IMR-90 (cell line): ENCODE measurements around the gene CEP41. TPM values are rescaled to one million over a fixed set of nuclear protein-coding genes. Genes with fewer than 3 reads are reported as not detected.

Source experiments
- ATAC-seq: fragments of 200-7000 bp; cut with Tn5 transposase; 2 replicates; pipeline ENCODE4 v1.9.1; 2020; ENCODE audit warnings: low read depth, mild to moderate bottlenecking, moderate library complexity
- BruUV-seq: library from RNA; stranded (reverse); fragments of 400-500 nt; replicated peaks from 2 replicates; lab custom pipeline; 2021; lab: Mats Ljungman, UMichigan
- CTCF ChIA-PET: fragments of 300-600 bp; formaldehyde crosslinking; extraction: SDS; loops from one replicate; lab custom pipeline; 2021; ENCODE audit warnings: antibody characterized with exemption; lab: Yijun Ruan, JAX
- POLR2A ChIA-PET: fragments of 300-600 bp; sonication (Branson Sonifier 250); formaldehyde crosslinking; loops from one replicate; lab custom pipeline; 2022; ENCODE audit warnings: antibody characterized with exemption; ENCODE audit not compliant: unreplicated experiment; lab: Charles Lee
- DNase-seq: peaks from one replicate; pipeline ENCODE4 v3.0.0; 2013
- H2AFZ ChIP-seq: replicated peaks from 2 replicates; pipeline ENCODE3; 2013; ENCODE audit warnings: low read length, mild to moderate bottlenecking; ENCODE audit not compliant: poor library complexity
- H2AK5ac ChIP-seq: 2 replicates; pipeline ENCODE4 v1.6.1; 2013; ENCODE audit warnings: low read depth, low read length, inconsistent platforms
- H2AK9ac ChIP-seq: replicated peaks from 2 replicates; pipeline ENCODE3; 2013; ENCODE audit warnings: mild to moderate bottlenecking, low read depth, low read length, moderate library complexity; ENCODE audit not compliant: poor library complexity
- H2BK120ac ChIP-seq: 2 replicates; pipeline ENCODE4 v1.6.1; 2013; ENCODE audit warnings: low read depth, low read length, inconsistent platforms
- H2BK15ac ChIP-seq: 3 replicates; pipeline ENCODE4 v1.6.1; 2013; ENCODE audit warnings: low read depth, low read length, inconsistent platforms
- H2BK20ac ChIP-seq: 2 replicates; pipeline ENCODE4 v1.6.1; 2013; ENCODE audit warnings: low read depth, mild to moderate bottlenecking, inconsistent platforms, low read length, moderate library complexity
- H2BK5ac ChIP-seq: 2 replicates; pipeline ENCODE4 v1.6.1; 2013; ENCODE audit warnings: mild to moderate bottlenecking, low read depth, low read length, inconsistent platforms; ENCODE audit not compliant: poor library complexity, severe bottlenecking
- H3K14ac ChIP-seq: replicated peaks from 2 replicates; pipeline ENCODE4 v1.6.1; 2013; ENCODE audit warnings: low read depth, low read length, inconsistent platforms
- H3K18ac ChIP-seq: 2 replicates; pipeline ENCODE4 v1.6.1; 2013; ENCODE audit warnings: low read depth, low read length, control low read depth
- H3K23ac ChIP-seq: 2 replicates; pipeline ENCODE4 v1.6.1; 2013; ENCODE audit warnings: low read depth, low read length, inconsistent platforms
- H3K27ac ChIP-seq: 2 replicates; pipeline ENCODE4 v1.5.1; 2013; ENCODE audit warnings: mild to moderate bottlenecking, control low read depth, low read length; ENCODE audit not compliant: insufficient read depth
- H3K27me3 ChIP-seq: 2 replicates; pipeline ENCODE4 v1.6.1; 2013; ENCODE audit warnings: low read length; ENCODE audit not compliant: control insufficient read depth, insufficient read depth
- H3K36me3 ChIP-seq: 2 replicates; pipeline ENCODE4 v1.6.1; 2013; ENCODE audit warnings: low read length, mixed read lengths; ENCODE audit not compliant: control insufficient read depth, insufficient read depth
- H3K4ac ChIP-seq: 2 replicates; pipeline ENCODE4 v1.6.1; 2013; ENCODE audit warnings: low read depth, low read length, inconsistent platforms
- H3K4me1 ChIP-seq: 2 replicates; pipeline ENCODE4 v1.6.1; 2013; ENCODE audit warnings: low read length, mixed read lengths; ENCODE audit not compliant: control insufficient read depth, insufficient read depth
- H3K4me2 ChIP-seq: 2 replicates; pipeline ENCODE4 v1.6.1; 2013; ENCODE audit warnings: low read depth, mild to moderate bottlenecking, control low read depth, low read length, moderate library complexity
- H3K4me3 ChIP-seq: 2 replicates; pipeline ENCODE4 v1.5.1; 2013; ENCODE audit warnings: low read depth, mild to moderate bottlenecking, control low read depth, low read length, moderate library complexity; ENCODE audit not compliant: insufficient read depth
- H3K56ac ChIP-seq: 2 replicates; pipeline ENCODE4 v1.6.1; 2013; ENCODE audit warnings: low read length, inconsistent platforms; ENCODE audit not compliant: insufficient read depth; ENCODE audit errors: extremely low read depth
- H3K79me1 ChIP-seq, 2 experiments: 2 replicates each; pipeline ENCODE4 v1.6.1; 2013; ENCODE audit warnings: low read length in 2 of 2, inconsistent platforms in 1 of 2, low read depth in 1 of 2
- H3K9ac ChIP-seq: 2 replicates; pipeline ENCODE4 v1.6.1; 2013; ENCODE audit warnings: low read depth, low read length, control low read depth
- H3K9me1 ChIP-seq: 2 replicates; pipeline ENCODE4 v1.6.1; 2013; ENCODE audit warnings: low read length, inconsistent platforms; ENCODE audit not compliant: insufficient read depth
- H3K9me3 ChIP-seq: 2 replicates; pipeline ENCODE4 v1.6.1; 2013; ENCODE audit warnings: low read length; ENCODE audit not compliant: control insufficient read depth, insufficient read depth
- H4K20me1 ChIP-seq: 2 replicates; pipeline ENCODE4 v1.6.1; 2013; ENCODE audit warnings: low read length, inconsistent platforms; ENCODE audit not compliant: insufficient read depth
- H4K5ac ChIP-seq: 2 replicates; pipeline ENCODE4 v1.6.1; 2013; ENCODE audit warnings: mild to moderate bottlenecking, low read depth, low read length, control low read depth
- H4K8ac ChIP-seq, 2 experiments: 2 replicates each; pipeline ENCODE4 v1.6.1; 2013; ENCODE audit warnings: low read depth in 2 of 2, low read length in 2 of 2, control low read depth in 1 of 2, inconsistent platforms in 1 of 2
- H4K91ac ChIP-seq: 2 replicates; pipeline ENCODE4 v1.6.1; 2013; ENCODE audit warnings: low read depth, low read length, inconsistent platforms; ENCODE audit not compliant: insufficient read depth
- CTCF ChIP-seq: conservative IDR thresholded peaks from 2 replicates; pipeline ENCODE4 v1.5.1; 2012; ENCODE audit warnings: mild to moderate bottlenecking, low read depth, low read length, improper control_type of control experiment
- FOS ChIP-seq: fragments of 150-350 bp; IDR thresholded peaks from 2 replicates; pipeline ENCODE4 v1.6.1; 2016; ENCODE audit warnings: low read depth, low read length
- MAFK ChIP-seq: IDR thresholded peaks from 2 replicates; pipeline ENCODE4 v1.6.1; 2012; ENCODE audit warnings: low read depth, low read length, improper control_type of control experiment
- MAZ ChIP-seq: IDR thresholded peaks from 2 replicates; pipeline ENCODE4 v1.6.1; 2012; ENCODE audit warnings: low read depth, mild to moderate bottlenecking, low read length, improper control_type of control experiment, moderate library complexity, borderline replicate concordance
- MXI1 ChIP-seq: IDR thresholded peaks from 2 replicates; pipeline ENCODE4 v1.6.1; 2012; ENCODE audit warnings: low read depth, mild to moderate bottlenecking, low read length, moderate library complexity, borderline replicate concordance
- POLR2A ChIP-seq: IDR thresholded peaks from 2 replicates; pipeline ENCODE4 v1.6.1; 2012; ENCODE audit warnings: mild to moderate bottlenecking, low read depth, low read length
- RAD21 ChIP-seq: IDR thresholded peaks from 2 replicates; pipeline ENCODE4 v1.6.1; 2012; ENCODE audit warnings: low read length, improper control_type of control experiment
- RCOR1 ChIP-seq: IDR thresholded peaks from 2 replicates; pipeline ENCODE4 v1.6.1; 2012; ENCODE audit warnings: mild to moderate bottlenecking, low read length, improper control_type of control experiment; ENCODE audit not compliant: insufficient replicate concordance
- RFX5 ChIP-seq: IDR thresholded peaks from 2 replicates; pipeline ENCODE4 v1.8.0; 2012; ENCODE audit warnings: low read depth, mild to moderate bottlenecking, low read length, moderate library complexity
- WGBS, 2 experiments: methylation state at CpG; one replicate each; pipeline versions ENCODE4 v1.1.5 to v1.1.7; 2013; ENCODE audit warnings: missing lambda C conversion rate in 2 of 2; ENCODE audit not compliant: insufficient read length in 1 of 2; ENCODE audit errors: extremely low coverage in 2 of 2; 5-methylcytosine and 5-hydroxymethylcytosine counted together
- dilution Hi-C: fragments of 300-500 bp; cut with HindIII; formaldehyde crosslinking; loops from one replicate; pipeline ENCODE4 v1.14.3; 2018; ENCODE audit warnings: low sequenced_read_pairs; ENCODE audit not compliant: unreplicated experiment
- in situ Hi-C: fragments of 300-500 bp; cut with MboI; formaldehyde crosslinking; loops from 3 replicates; pipeline ENCODE4 v1.14.3; 2019; ENCODE audit warnings: low sequenced_read_pairs, inconsistent platforms, mixed read lengths
- intact Hi-C: fragments of 100-400 bp; cut with micrococcal nuclease; formaldehyde crosslinking; loops from 2 replicates; pipeline ENCODE4 v1.10.0; 2022
- polyA plus RNA-seq, 3 experiments: library from polyadenylated mRNA; depleted of rRNA; stranded (reverse); fragments of >200 nt; gene quantifications; 2 replicates each; pipeline ENCODE4 v1.2.3, GENCODE V29; 2012; ENCODE audit warnings: low replicate concordance in 1 of 3
- total RNA-seq: library from RNA; depleted of rRNA; stranded (reverse); fragments of >200 nt; gene quantifications from 2 replicates; pipeline ENCODE4 v1.2.3, GENCODE V29; 2012

CEP41 gene
- total and polyA plus RNA-seq, 2 of the 4 experiments (the other 2 are of a cell fraction), result 12.2 to 21.9 TPM

- TF ChIP-seq RAD21 (no peak), FOS (no peak)
Measured at GRCh38 chr7:130350945-130351790, 89.6 kb downstream of the CEP41 start (continued).

- CTCF ChIA-PET, result no interaction called here
Measured at GRCh38 chr7:130349911-130350782, 90.7 kb downstream of the CEP41 start.

More at GRCh38 chr7:130349911-130350782, 90.7 kb downstream of the CEP41 start:
- H2AK9ac ChIP-seq, result peak overlapping the region; percentile 15
- POLR2A ChIA-PET, result no interaction called here
- DNase-seq (peak; percentile 28), ATAC-seq (no peak)
- 59% methylated on average over 4 of the region's 16 CpGs; no CpG with 5 or more reads in 1 of the 2 experiments for WGBS, 2 experiments
- H3K9me1 ChIP-seq, result peaks cover 13% of the 10 kb centered on the region
- peak overlapping the region; percentile 16; the same call in 1 of the 2 replicates for H3K23ac ChIP-seq
- H3K4me1 ChIP-seq, result peaks cover 17% of the 10 kb centered on the region
- no peak overlapping the region for H3K4me3 ChIP-seq
- H4K20me1 ChIP-seq, result no peaks in the 10 kb centered on the region
- no peak overlapping the region for H3K9ac ChIP-seq
- H3K79me1 ChIP-seq, result peaks cover 0 to 2% of the 10 kb centered on the region in 2 experiments; a peak in 1 of 4 replicates
- no peak overlapping the region for H3K27ac ChIP-seq
- peak overlapping the region; percentile 6 to 35; a peak in 2 of 4 replicates for H4K8ac ChIP-seq
- H2BK120ac ChIP-seq, result peak overlapping the region; percentile 63
- in situ Hi-C loops (no loop called here), dilution Hi-C loops (no loop called here), intact Hi-C loops (loop anchor here (10.0 kb wide), 1 partner anchor 145 kb away; the partner anchor contains the start of gene MEST)
- H3K18ac ChIP-seq, result peak overlapping the region; percentile 48
- H3K4ac ChIP-seq, result peak overlapping the region; percentile 75
- no peak for TF ChIP-seq RFX5
- TF ChIP-seq MAZ, result no peak
- TF ChIP-seq POLR2A, result no peak
- no peak for TF ChIP-seq RCOR1
- TF ChIP-seq CTCF, result no peak
- no peak for TF ChIP-seq MXI1
- TF ChIP-seq MAFK, result no peak
- no peaks in the 10 kb centered on the region for H3K9me3 ChIP-seq
- peak overlapping the region; percentile 30 for H4K5ac ChIP-seq
- no peak overlapping the region for H3K4me2 ChIP-seq
- peak overlapping the region; percentile 19 for H2AFZ ChIP-seq
- peak overlapping the region; percentile 74 for H2BK20ac ChIP-seq
- H3K36me3 ChIP-seq, result no peaks in the 10 kb centered on the region
- no peaks in the 10 kb centered on the region for H3K27me3 ChIP-seq
- no TSS peak for BruUV-seq
- peak overlapping the region; percentile 31; the same call in 1 of the 2 replicates for H4K91ac ChIP-seq
- H2AK5ac ChIP-seq, result peak overlapping the region; percentile 38; the same call in 1 of the 2 replicates
- no peak overlapping the region for H3K56ac ChIP-seq
- peak overlapping the region; percentile 63; the same call in 2 of the 3 replicates for H2BK15ac ChIP-seq
- no peak overlapping the region for H3K14ac ChIP-seq
- no peak overlapping the region for H2BK5ac ChIP-seq
